RPMI8226 (cell line): Measurements from ENCODE around the gene MIX23.
"Not testable (repeated sequence)": the region's sequence is repeated elsewhere in the genome, so short reads cannot be mapped to it uniquely, and the experiment has no call there.

Experiments used
- DNase-seq: peaks from one replicate; pipeline ENCODE4 v3.0.0-alpha.2; 2015

MIX23 gene

GRCh38 chr3:122391681-122392446, 8.8 kb upstream of the MIX23 start:
- no peak for DNase-seq

GRCh38 chr3:122390665-122391064, 7.6 kb upstream of the MIX23 start:
- no peak for DNase-seq

GRCh38 chr3:122389892-122390291, 6.9 kb upstream of the MIX23 start:
- no peak for DNase-seq

GRCh38 chr3:122389197-122389596, 6.2 kb upstream of the MIX23 start:
- DNase-seq: no peak

GRCh38 chr3:122387709-122388108, 4.7 kb upstream of the MIX23 start:
- DNase-seq: no peak

- peak; percentile 97 for DNase-seq
Measured at GRCh38 chr3:122383771-122384697, 1.0 kb upstream of the MIX23 start, which contains the start of gene FAM162A. TSS of gene FAM162A (plus strand) at chr3:122384182. CDS start at chr3:122384266, 84 bp downstream.

GRCh38 chr3:122377975-122378374, 5.1 kb downstream of the MIX23 start:
- no peak for DNase-seq

- no peak for DNase-seq
Measured at GRCh38 chr3:122374034-122374433, 9.0 kb downstream of the MIX23 start.

GRCh38 chr3:122366379-122366749, 16.7 kb downstream of the MIX23 start:
- no peak for DNase-seq

- not testable (repeated sequence) for DNase-seq
Measured at GRCh38 chr3:122365582-122366378, 17.3 kb downstream of the MIX23 start.

GRCh38 chr3:122365073-122365472, 18.0 kb downstream of the MIX23 start:
- no peak for DNase-seq

GRCh38 chr3:122364490-122364889, 18.5 kb downstream of the MIX23 start:
- DNase-seq: no peak

- no peak for DNase-seq
Measured at GRCh38 chr3:122362026-122362425, 21.0 kb downstream of the MIX23 start.

- no peak for DNase-seq
Measured at GRCh38 chr3:122358703-122359032, 24.4 kb downstream of the MIX23 start.

GRCh38 chr3:122357828-122358702, 25.0 kb downstream of the MIX23 start:
- DNase-seq: no peak

GRCh38 chr3:122356402-122356801, 26.6 kb downstream of the MIX23 start:
- peak; percentile 14 for DNase-seq

- no peak for DNase-seq
Measured at GRCh38 chr3:122355612-122356011, 27.4 kb downstream of the MIX23 start.

GRCh38 chr3:122353893-122354401, 29.1 kb downstream of the MIX23 start:
- no peak for DNase-seq

- DNase-seq: peak; percentile 20
Measured at GRCh38 chr3:122353215-122353614, 29.8 kb downstream of the MIX23 start.

- no peak for DNase-seq
Measured at GRCh38 chr3:122351612-122352011, 31.4 kb downstream of the MIX23 start.

- no peak for DNase-seq
Measured at GRCh38 chr3:122350814-122351418, 32.1 kb downstream of the MIX23 start.
